Osteocyte (in vitro differentiated cells): ENCODE measurements around the gene STIL. TPM values are rescaled to one million over a fixed set of nuclear protein-coding genes. Genes with fewer than 3 reads are reported as not detected.
"Not testable (repeated sequence)": the region's sequence is repeated elsewhere in the genome, so short reads cannot be mapped to it uniquely, and the experiment has no call there.

Source experiments
- DNase-seq: peaks from one replicate; pipeline ENCODE4 v3.0.0; 2021; ENCODE audit warnings: mixed read lengths; ENCODE audit not compliant: unreplicated experiment; ENCODE audit errors: extremely low spot score
- H3K27ac Mint-ChIP-seq: one replicate; pipeline ENCODE4 v1.8.0; 2021; ENCODE audit warnings: mild to moderate bottlenecking, mixed read lengths; ENCODE audit not compliant: unreplicated experiment
- H3K27me3 Mint-ChIP-seq: one replicate; pipeline ENCODE4 v1.8.0; 2021; ENCODE audit warnings: mixed read lengths; ENCODE audit not compliant: unreplicated experiment
- H3K36me3 Mint-ChIP-seq: one replicate; pipeline ENCODE4 v1.8.0; 2021; ENCODE audit warnings: mixed read lengths; ENCODE audit not compliant: unreplicated experiment
- H3K4me1 Mint-ChIP-seq: one replicate; pipeline ENCODE4 v1.8.0; 2021; ENCODE audit warnings: mixed read lengths; ENCODE audit not compliant: unreplicated experiment
- H3K4me3 Mint-ChIP-seq: one replicate; pipeline ENCODE4 v1.8.0; 2021; ENCODE audit warnings: mild to moderate bottlenecking, moderate library complexity, mixed read lengths; ENCODE audit not compliant: unreplicated experiment
- H3K9me3 Mint-ChIP-seq: one replicate; pipeline ENCODE4 v1.8.0; 2021; ENCODE audit warnings: mixed read lengths; ENCODE audit not compliant: unreplicated experiment
- total RNA-seq: library from RNA; stranded (reverse); gene quantifications from 2 replicates; pipeline ENCODE4 v1.2.1, GENCODE V29; 2021
- TF ChIP-seq, protein P1 (sequence below): fragments of 200-600 bp; sonication (generic); IDR thresholded peaks from 2 replicates; pipeline ENCODE4 v1.5.0; 2021; ENCODE audit warnings: antibody characterized with exemption, mild to moderate bottlenecking, moderate library complexity

STIL gene
- total RNA-seq, 1 donor from 2014 or later, result 5.6 TPM

DNA sequence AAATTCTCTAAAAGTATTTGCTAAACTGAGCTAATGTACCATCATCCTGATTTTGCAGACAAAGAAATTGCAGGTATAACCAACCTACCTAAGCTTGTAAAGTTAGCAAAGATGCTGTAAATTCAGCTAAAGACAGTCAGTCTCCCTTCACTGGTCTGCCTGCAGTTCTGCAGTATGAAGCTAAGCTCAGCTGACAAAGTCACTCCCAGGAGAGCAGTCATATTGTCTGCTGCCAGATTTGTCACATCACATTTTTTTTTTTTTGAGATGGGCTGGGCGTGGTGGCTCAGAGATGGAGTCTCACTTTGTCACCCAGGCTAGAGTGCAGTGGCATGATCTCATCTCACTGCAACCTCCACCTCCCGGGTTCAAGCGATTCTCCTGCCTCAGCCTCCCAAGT, 10.7 kb upstream of the STIL start:
- Mint-ChIP-seq H3K27ac (no peak overlapping the region), H3K4me3 (no peak overlapping the region), H3K27me3 (no peaks in the 10 kb centered on the region), H3K4me1 (no peaks in the 10 kb centered on the region), H3K9me3 (no peaks in the 10 kb centered on the region), H3K36me3 (no peaks in the 10 kb centered on the region)
- no peak for DNase-seq
- TF ChIP-seq, protein P1, sequence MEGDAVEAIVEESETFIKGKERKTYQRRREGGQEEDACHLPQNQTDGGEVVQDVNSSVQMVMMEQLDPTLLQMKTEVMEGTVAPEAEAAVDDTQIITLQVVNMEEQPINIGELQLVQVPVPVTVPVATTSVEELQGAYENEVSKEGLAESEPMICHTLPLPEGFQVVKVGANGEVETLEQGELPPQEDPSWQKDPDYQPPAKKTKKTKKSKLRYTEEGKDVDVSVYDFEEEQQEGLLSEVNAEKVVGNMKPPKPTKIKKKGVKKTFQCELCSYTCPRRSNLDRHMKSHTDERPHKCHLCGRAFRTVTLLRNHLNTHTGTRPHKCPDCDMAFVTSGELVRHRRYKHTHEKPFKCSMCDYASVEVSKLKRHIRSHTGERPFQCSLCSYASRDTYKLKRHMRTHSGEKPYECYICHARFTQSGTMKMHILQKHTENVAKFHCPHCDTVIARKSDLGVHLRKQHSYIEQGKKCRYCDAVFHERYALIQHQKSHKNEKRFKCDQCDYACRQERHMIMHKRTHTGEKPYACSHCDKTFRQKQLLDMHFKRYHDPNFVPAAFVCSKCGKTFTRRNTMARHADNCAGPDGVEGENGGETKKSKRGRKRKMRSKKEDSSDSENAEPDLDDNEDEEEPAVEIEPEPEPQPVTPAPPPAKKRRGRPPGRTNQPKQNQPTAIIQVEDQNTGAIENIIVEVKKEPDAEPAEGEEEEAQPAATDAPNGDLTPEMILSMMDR, result no peak

DNA sequence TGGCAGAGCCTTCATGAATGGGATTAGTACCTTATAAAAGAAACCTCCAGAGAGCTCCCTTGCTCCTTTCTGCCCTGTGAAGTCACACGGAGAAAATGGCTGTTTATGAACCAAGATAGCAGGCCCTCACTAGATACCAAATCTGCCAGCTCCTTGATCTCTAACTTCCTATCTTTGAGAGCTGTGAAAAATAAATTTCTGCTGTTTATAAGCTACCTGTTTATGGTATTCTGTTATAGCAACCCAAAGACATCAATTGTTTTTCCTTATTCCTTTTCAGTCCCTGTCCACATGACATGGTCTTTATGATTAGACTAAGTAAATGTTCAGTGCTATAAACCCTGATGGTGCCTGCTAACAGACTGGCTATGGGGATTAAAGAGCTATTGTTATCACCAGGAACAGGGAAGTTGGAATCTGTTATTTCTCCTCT, 9.7 kb upstream of the STIL start:
- H3K4me1 Mint-ChIP-seq, result no peaks in the 10 kb centered on the region
- H3K27ac Mint-ChIP-seq, result no peak overlapping the region
- no peaks in the 10 kb centered on the region for H3K9me3 Mint-ChIP-seq
- TF ChIP-seq, protein P1, result no peak
- no peak for DNase-seq
- H3K4me3 Mint-ChIP-seq, result no peak overlapping the region
- H3K27me3 Mint-ChIP-seq, result no peaks in the 10 kb centered on the region
- no peaks in the 10 kb centered on the region for H3K36me3 Mint-ChIP-seq

DNA sequence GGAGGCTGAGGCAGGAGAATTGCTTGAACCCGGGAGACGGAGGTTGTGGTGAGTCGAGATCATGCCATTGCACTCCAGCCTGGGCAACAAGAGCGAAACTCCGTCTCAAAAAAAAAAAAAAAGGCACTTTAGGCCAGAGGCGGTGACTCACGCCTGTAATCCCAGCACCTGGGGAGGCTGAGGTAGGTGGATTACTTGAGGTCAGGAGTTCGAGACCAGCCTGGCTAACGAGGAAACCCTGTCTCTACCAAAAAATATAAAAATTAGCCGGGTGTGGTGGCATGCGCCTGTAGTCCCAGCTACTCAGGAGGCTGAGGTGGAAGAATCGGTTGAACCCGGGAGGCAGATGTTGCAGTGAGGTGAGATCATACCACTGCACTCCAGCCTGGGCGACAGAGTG, 6.0 kb upstream of the STIL start:
- H3K27me3 Mint-ChIP-seq, H3K27ac Mint-ChIP-seq, DNase-seq, H3K36me3 Mint-ChIP-seq, H3K9me3 Mint-ChIP-seq, H3K4me1 Mint-ChIP-seq, H3K4me3 Mint-ChIP-seq: not testable (repeated sequence)

DNA sequence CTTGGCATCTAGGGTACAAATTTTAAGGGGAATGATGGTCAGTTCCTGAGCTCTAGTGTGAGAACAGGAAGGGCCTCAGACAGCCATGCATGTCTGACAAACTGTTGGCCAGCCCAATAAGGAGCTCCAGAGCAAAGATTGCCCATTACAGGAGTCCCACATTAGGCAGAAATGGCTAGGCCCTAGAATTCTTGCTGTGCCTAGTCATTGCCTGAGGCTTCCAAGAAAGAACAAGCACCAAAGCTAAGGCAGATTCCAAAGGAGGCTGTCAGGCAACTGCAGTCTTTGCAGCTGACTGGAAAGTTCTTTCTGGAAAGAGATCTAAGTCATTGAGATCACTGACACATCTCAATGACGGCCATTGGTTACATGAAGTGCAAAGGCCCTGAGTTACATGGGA, 3.9 kb upstream of the STIL start:
- H3K27ac Mint-ChIP-seq, result no peak overlapping the region
- peaks cover 10% of the 10 kb centered on the region for H3K4me1 Mint-ChIP-seq
- no peaks in the 10 kb centered on the region for H3K27me3 Mint-ChIP-seq

DNA sequence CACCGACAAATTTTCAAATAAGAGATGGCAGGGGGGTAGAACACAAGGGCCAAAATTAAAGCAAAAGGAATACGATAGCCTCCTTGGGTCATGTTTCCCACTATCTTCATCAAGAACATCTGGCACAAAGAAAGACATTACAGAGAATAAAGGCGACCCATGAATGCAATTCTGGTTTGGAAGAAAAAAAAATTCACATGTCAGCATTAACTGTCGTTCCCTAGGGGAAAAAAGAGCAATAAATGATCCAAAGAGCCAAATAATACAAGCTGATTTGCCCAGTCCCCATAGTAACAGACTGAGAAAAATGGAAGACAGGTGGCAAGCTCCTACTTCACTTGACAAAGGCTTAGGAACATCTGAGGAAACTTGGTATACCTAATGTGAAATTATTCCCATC, 4.5 kb downstream of the STIL start:
- no peaks in the 10 kb centered on the region for H3K27me3 Mint-ChIP-seq
- DNase-seq, result no peak
- H3K9me3 Mint-ChIP-seq, result no peaks in the 10 kb centered on the region
- H3K27ac Mint-ChIP-seq, result no peak overlapping the region
- peaks cover 1% of the 10 kb centered on the region for H3K36me3 Mint-ChIP-seq
- no peak overlapping the region for H3K4me3 Mint-ChIP-seq
- H3K4me1 Mint-ChIP-seq, result peaks cover 20% of the 10 kb centered on the region
- TF ChIP-seq, protein P1, result no peak

More for the DNA sequence above, 3.9 kb upstream of the STIL start:
- Mint-ChIP-seq H3K9me3 (no peaks in the 10 kb centered on the region), H3K4me3 (no peak overlapping the region), H3K36me3 (no peaks in the 10 kb centered on the region)
- no peak for DNase-seq
- TF ChIP-seq, protein P1, result no peak

DNA sequence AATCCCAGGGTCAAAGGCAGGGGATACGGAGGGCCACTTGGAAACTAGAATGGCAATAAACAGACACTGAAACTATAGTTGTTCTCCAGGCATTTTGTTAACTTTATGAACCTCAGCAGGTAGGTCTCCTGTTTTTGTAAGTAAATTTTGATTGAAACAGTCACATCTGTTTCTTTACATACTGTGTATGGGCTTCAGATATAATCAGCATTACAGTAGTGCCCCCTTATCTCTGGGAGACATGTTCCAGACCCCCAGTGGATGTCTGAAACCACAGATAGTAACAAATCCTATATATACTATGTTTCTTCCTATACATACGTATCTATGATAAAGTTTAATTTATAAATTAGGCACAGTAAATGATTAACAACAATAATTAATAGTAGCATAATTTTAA, 11.5 kb downstream of the STIL start:
- TF ChIP-seq, protein P1, result no peak
- Mint-ChIP-seq H3K4me1 (peaks cover 3% of the 10 kb centered on the region), H3K27ac (no peak overlapping the region), H3K27me3 (no peaks in the 10 kb centered on the region), H3K4me3 (no peak overlapping the region), H3K9me3 (no peaks in the 10 kb centered on the region), H3K36me3 (peaks cover 18% of the 10 kb centered on the region)
- no peak for DNase-seq
